Breast epithelium (tissue), 4 donors: ENCODE measurements around the gene MYLK. TPM values are rescaled to one million over a fixed set of nuclear protein-coding genes. Genes with fewer than 3 reads are reported as not detected.
"Not testable (repeated sequence)": the region's sequence is repeated elsewhere in the genome, so short reads cannot be mapped to it uniquely, and the experiment has no call there.

Source experiments
- DNase-seq, 2 donors: peaks; one replicate each; pipeline ENCODE4 v3.0.0-alpha.2; 2019; ENCODE audit warnings: low spot score in 2 of 2
- H3K27ac ChIP-seq, 2 donors: fragments of 200-600 bp; sonication (generic) in 1 of 2; one replicate each; pipeline ENCODE4 v1.5.1; 2016 to 2019; ENCODE audit warnings: mild to moderate bottlenecking in 1 of 2
- H3K27me3 ChIP-seq, 2 donors: fragments of 200-600 bp; sonication (generic) in 1 of 2; one replicate each; pipeline versions ENCODE4 v1.5.1 to v1.6.0; 2017 to 2019; ENCODE audit warnings: control low read depth in 1 of 2, mild to moderate bottlenecking in 1 of 2
- H3K36me3 ChIP-seq: fragments of 200-600 bp; one replicate; pipeline ENCODE4 v1.5.1; 2019
- H3K4me1 ChIP-seq, 2 donors: fragments of 200-600 bp; sonication (generic); one replicate each; pipeline ENCODE4 v1.5.1; 2016 to 2019; ENCODE audit warnings: control low read depth in 1 of 2
- H3K4me3 ChIP-seq, 3 donors: fragments of 200-600 bp; sonication (generic); 1 replicate in 2 of 3; 2 replicates in 1 of 3; pipeline ENCODE4 v1.5.1; 2016 to 2019; ENCODE audit warnings: mild to moderate bottlenecking in 3 of 3, moderate library complexity in 2 of 3
- H3K9me3 ChIP-seq, 2 donors: fragments of 200-600 bp; sonication (generic) in 1 of 2; one replicate each; pipeline ENCODE4 v1.5.1; 2016 to 2019; ENCODE audit warnings: control low read depth in 1 of 2
- CTCF ChIP-seq, 3 donors: fragments of 450-650 bp; IDR thresholded peaks; one replicate each; pipeline ENCODE4 v1.5.1; 2016 to 2017; ENCODE audit warnings: antibody characterized with exemption in 3 of 3, mild to moderate bottlenecking in 3 of 3, moderate library complexity in 3 of 3
- POLR2A ChIP-seq: fragments of 450-650 bp; IDR thresholded peaks from one replicate; pipeline ENCODE4 v1.6.1; 2016; ENCODE audit warnings: antibody characterized with exemption, mild to moderate bottlenecking, moderate library complexity
- POLR2AphosphoS5 ChIP-seq, 3 donors: sonication (generic); formaldehyde crosslinking; IDR thresholded peaks; one replicate each; pipeline ENCODE4 v1.6.1; 2017; ENCODE audit warnings: antibody characterized with exemption in 3 of 3
- intact Hi-C: fragments of 100-400 bp; cut with DNase I; formaldehyde crosslinking; loops from one replicate; pipeline ENCODE4 v1.15.1; 2023; ENCODE audit warnings: low total_unique reads
- total RNA-seq, 3 donors: library from RNA; depleted of rRNA; stranded (reverse); fragments of >200 nt; gene quantifications; one replicate each; pipeline ENCODE4 v1.1.0, GENCODE V29; 2016

The MYLK gene
- total RNA-seq, 3 donors from 2014 or later: 87.2 to 188 (median 181) TPM

GRCh38 chr3:123610331-123610730, 273.8 kb downstream of the MYLK start:
- Histone ChIP-seq H3K27ac (no peak overlapping the region), H3K4me3 (no peak overlapping the region), H3K36me3 (no peaks in the 10 kb centered on the region), H3K9me3 (no peaks in the 10 kb centered on the region), H3K27me3 (no peaks in the 10 kb centered on the region), H3K4me1 (no peaks in the 10 kb centered on the region)
- no peak for TF ChIP-seq POLR2AphosphoS5 (IDR thresholded peaks at IDR 0.05)
- TF ChIP-seq CTCF (IDR thresholded peaks at IDR 0.05): no peak
- TF ChIP-seq POLR2A: no peak
- intact Hi-C loops: no loop called here
- no peak for DNase-seq

GRCh38 chr3:123609063-123609462, 275.1 kb downstream of the MYLK start:
- intact Hi-C loops: no loop called here
- Histone ChIP-seq H3K36me3 (no peaks in the 10 kb centered on the region), H3K4me1 (no peaks in the 10 kb centered on the region), H3K9me3 (no peaks in the 10 kb centered on the region), H3K4me3 (no peak overlapping the region), H3K27me3 (no peaks in the 10 kb centered on the region), H3K27ac (no peak overlapping the region)
- no peak for TF ChIP-seq CTCF (IDR thresholded peaks at IDR 0.05)
- no peak for TF ChIP-seq POLR2A
- TF ChIP-seq POLR2AphosphoS5 (IDR thresholded peaks at IDR 0.05): no peak
- DNase-seq: no peak

GRCh38 chr3:123608263-123608937, 275.7 kb downstream of the MYLK start:
- no peaks in the 10 kb centered on the region for H3K9me3 ChIP-seq
- H3K4me3 ChIP-seq: no peak overlapping the region
- H3K36me3 ChIP-seq: no peaks in the 10 kb centered on the region
- DNase-seq: no peak
- no peaks in the 10 kb centered on the region for H3K4me1 ChIP-seq
- TF ChIP-seq POLR2AphosphoS5 (IDR thresholded peaks at IDR 0.05): no peak
- TF ChIP-seq CTCF (IDR thresholded peaks at IDR 0.05): no peak
- TF ChIP-seq POLR2A: no peak
- intact Hi-C loops: no loop called here
- H3K27ac ChIP-seq: no peak overlapping the region
- H3K27me3 ChIP-seq: no peaks in the 10 kb centered on the region

DNA sequence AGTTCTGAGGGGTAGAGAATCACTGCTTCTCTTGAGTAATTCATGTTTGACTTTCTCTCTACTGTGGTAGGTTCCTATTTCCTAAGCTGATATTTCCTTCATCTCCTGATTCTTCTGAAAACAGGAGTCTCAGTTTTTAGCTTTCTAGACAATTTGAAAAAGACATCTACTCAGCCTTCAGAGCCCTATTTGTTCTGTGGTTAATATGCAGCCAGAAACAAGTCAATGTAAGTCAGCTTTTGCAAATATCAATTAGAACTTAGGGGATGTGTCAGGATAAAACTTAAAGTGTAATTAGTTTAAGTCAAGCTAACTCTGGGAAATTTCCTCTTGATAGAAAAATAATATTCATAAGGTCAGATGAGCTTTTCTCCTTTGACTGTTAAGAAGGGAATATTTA, 277.6 kb downstream of the MYLK start:
- H3K27ac ChIP-seq: no peak overlapping the region
- intact Hi-C loops: no loop called here
- H3K4me3 ChIP-seq: no peak overlapping the region
- H3K4me1 ChIP-seq: no peaks in the 10 kb centered on the region
- no peaks in the 10 kb centered on the region for H3K9me3 ChIP-seq
- H3K27me3 ChIP-seq: no peaks in the 10 kb centered on the region
- DNase-seq: no peak
- no peak for TF ChIP-seq POLR2A
- no peak for TF ChIP-seq POLR2AphosphoS5 (IDR thresholded peaks at IDR 0.05)
- H3K36me3 ChIP-seq: no peaks in the 10 kb centered on the region

- Histone ChIP-seq H3K27ac (peak overlapping the region; percentile 30 to 50), H3K27me3 (no peaks in the 10 kb centered on the region), H3K9me3 (no peaks in the 10 kb centered on the region), H3K4me3 (no peak overlapping the region), H3K36me3 (no peaks in the 10 kb centered on the region), H3K4me1 (no peaks in the 10 kb centered on the region)
- intact Hi-C loops: no loop called here
- DNase-seq: no peak
- TF ChIP-seq POLR2A (no peak), POLR2AphosphoS5 (IDR thresholded peaks at IDR 0.05) (no peak)
Observed at GRCh38 chr3:123605789-123606234, 278.3 kb downstream of the MYLK start.

GRCh38 chr3:123603153-123603552, 281.0 kb downstream of the MYLK start:
- H3K4me1 ChIP-seq, H3K27ac ChIP-seq, H3K27me3 ChIP-seq, DNase-seq, H3K36me3 ChIP-seq, H3K9me3 ChIP-seq, intact Hi-C loops, H3K4me3 ChIP-seq: not testable (repeated sequence)

- Histone ChIP-seq H3K4me3 (no peak overlapping the region), H3K4me1 (no peaks in the 10 kb centered on the region), H3K9me3 (no peaks in the 10 kb centered on the region), H3K27ac (no peak overlapping the region), H3K36me3 (no peaks in the 10 kb centered on the region), H3K27me3 (no peaks in the 10 kb centered on the region)
- no peak for TF ChIP-seq POLR2AphosphoS5 (IDR thresholded peaks at IDR 0.05)
- TF ChIP-seq CTCF (IDR thresholded peaks at IDR 0.05): no peak
- TF ChIP-seq POLR2A: no peak
- intact Hi-C loops: no loop called here
- no peak for DNase-seq
Observed at GRCh38 chr3:123602325-123602724, 281.8 kb downstream of the MYLK start.

- DNase-seq, H3K27ac ChIP-seq, intact Hi-C loops, H3K4me1 ChIP-seq, H3K36me3 ChIP-seq, H3K27me3 ChIP-seq, H3K4me3 ChIP-seq, H3K9me3 ChIP-seq: not testable (repeated sequence)
Observed at GRCh38 chr3:123600863-123601262, 283.3 kb downstream of the MYLK start.
